ENCODE data around the gene EFR3B. TPM values are rescaled to one million over a fixed set of nuclear protein-coding genes. Genes with fewer than 3 reads are reported as not detected.

EFR3B gene
- total and polyA plus RNA-seq, 2 of the 4 experiments (the other 2 are of a cell fraction): 0.38 to 0.90 TPM

- no peak for TF ChIP-seq NFE2L2 (IDR thresholded peaks at IDR 0.05; ENCODE audit: low read depth, low read length)
- TF ChIP-seq CEBPB (IDR thresholded peaks at IDR 0.05; ENCODE audit: low read depth, low read length): no peak
These were observed 3.1 kb downstream of the EFR3B start (continued) for GRCh38 chr2:25044990-25045389.

DNA sequence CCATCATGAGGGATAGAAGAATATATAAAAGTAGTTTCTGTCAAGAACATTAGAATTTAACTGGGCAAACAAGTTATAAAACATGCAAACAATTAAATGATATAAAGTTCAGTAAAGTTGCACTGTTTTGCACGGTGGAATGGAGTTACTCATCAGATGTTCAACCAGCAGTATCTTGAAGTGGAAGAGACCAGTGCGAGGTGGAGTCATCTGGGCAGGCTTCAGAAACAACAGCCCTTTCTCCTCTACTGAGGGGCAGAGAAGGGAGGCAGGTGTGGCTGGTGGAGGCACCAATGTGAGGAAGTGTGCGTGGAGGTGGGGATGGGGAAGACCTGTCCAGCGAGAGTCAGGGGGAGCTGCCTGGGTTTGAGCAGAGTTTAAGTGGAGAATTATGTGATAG, 7.5 kb downstream of the EFR3B start:
- Histone ChIP-seq H3K27me3 (ENCODE audit: control insufficient read depth, insufficient read depth, low read length) (no peaks in the 10 kb centered on the region; the same call in 1 of the 2 replicates), H3K18ac (ENCODE audit: low read depth, low read length) (no peak overlapping the region), H2BK15ac (ENCODE audit: low read depth, low read length) (no peak overlapping the region), H4K91ac (ENCODE audit: insufficient read depth, low read depth, low read length) (no peak overlapping the region), H3K56ac (ENCODE audit: extremely low read depth, insufficient read depth, low read length) (no peak overlapping the region), H3K9me1 (ENCODE audit: insufficient read depth, low read length) (no peaks in the 10 kb centered on the region), H2BK120ac (ENCODE audit: low read depth, low read length) (no peak overlapping the region), H4K20me1 (ENCODE audit: insufficient read depth, low read length) (no peaks in the 10 kb centered on the region), H3K36me3 (ENCODE audit: control insufficient read depth, insufficient read depth, low read length) (no peaks in the 10 kb centered on the region), H2BK20ac (ENCODE audit: low read depth, low read length) (no peak overlapping the region), H2BK5ac (ENCODE audit: low read depth, low read length, poor library complexity, severe bottlenecking) (no peak overlapping the region), H3K14ac (replicated peaks; ENCODE audit: low read depth, low read length) (no peak overlapping the region), H2AFZ (replicated peaks; ENCODE audit: low read length, poor library complexity) (no peak overlapping the region), H4K8ac (ENCODE audit: low read depth in 2 of 2, low read length in 2 of 2) (no peak overlapping the region), H3K9ac (ENCODE audit: low read depth, low read length) (no peak overlapping the region), H3K4me3 (ENCODE audit: insufficient read depth, low read depth, low read length) (no peak overlapping the region), H3K4ac (ENCODE audit: low read depth, low read length) (no peak overlapping the region), H2AK5ac (ENCODE audit: low read depth, low read length) (no peak overlapping the region), H3K4me2 (ENCODE audit: low read depth, low read length) (no peak overlapping the region), H3K9me3 (ENCODE audit: control insufficient read depth, insufficient read depth, low read length) (no peaks in the 10 kb centered on the region), H3K79me1 (ENCODE audit: low read depth in 1 of 2, low read length in 2 of 2) (no peaks in the 10 kb centered on the region), H3K4me1 (ENCODE audit: control insufficient read depth, insufficient read depth, low read length) (no peaks in the 10 kb centered on the region), H2AK9ac (replicated peaks; ENCODE audit: low read depth, low read length, poor library complexity) (no peak overlapping the region), H3K27ac (ENCODE audit: insufficient read depth, low read length) (no peak overlapping the region), H3K23ac (ENCODE audit: low read depth, low read length) (no peak overlapping the region), H4K5ac (ENCODE audit: low read depth, low read length) (no peak overlapping the region)
- dilution Hi-C loops (cut with HindIII; ENCODE audit: low sequenced_read_pairs, unreplicated experiment) (no loop called here), in situ Hi-C loops (cut with MboI; ENCODE audit: low sequenced_read_pairs) (no loop called here), intact Hi-C loops (cut with micrococcal nuclease) (no loop called here)
- POLR2A ChIA-PET (ENCODE audit: unreplicated experiment): no interaction called here
- TF ChIP-seq, protein P1, sequence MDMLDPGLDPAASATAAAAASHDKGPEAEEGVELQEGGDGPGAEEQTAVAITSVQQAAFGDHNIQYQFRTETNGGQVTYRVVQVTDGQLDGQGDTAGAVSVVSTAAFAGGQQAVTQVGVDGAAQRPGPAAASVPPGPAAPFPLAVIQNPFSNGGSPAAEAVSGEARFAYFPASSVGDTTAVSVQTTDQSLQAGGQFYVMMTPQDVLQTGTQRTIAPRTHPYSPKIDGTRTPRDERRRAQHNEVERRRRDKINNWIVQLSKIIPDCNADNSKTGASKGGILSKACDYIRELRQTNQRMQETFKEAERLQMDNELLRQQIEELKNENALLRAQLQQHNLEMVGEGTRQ (IDR thresholded peaks at IDR 0.05; ENCODE audit: low read depth, low read length): no peak
- TF ChIP-seq NFE2L2 (IDR thresholded peaks at IDR 0.05; ENCODE audit: low read depth, low read length): no peak
- no peak for TF ChIP-seq RCOR1 (IDR thresholded peaks at IDR 0.05; ENCODE audit: insufficient replicate concordance, low read length)
- TF ChIP-seq FOS (IDR thresholded peaks at IDR 0.05; ENCODE audit: low read depth, low read length): no peak
- no peak for TF ChIP-seq CEBPB (IDR thresholded peaks at IDR 0.05; ENCODE audit: low read depth, low read length)
- no peak for TF ChIP-seq MAZ (IDR thresholded peaks at IDR 0.05; ENCODE audit: borderline replicate concordance, low read depth, low read length)
- TF ChIP-seq, protein P2, sequence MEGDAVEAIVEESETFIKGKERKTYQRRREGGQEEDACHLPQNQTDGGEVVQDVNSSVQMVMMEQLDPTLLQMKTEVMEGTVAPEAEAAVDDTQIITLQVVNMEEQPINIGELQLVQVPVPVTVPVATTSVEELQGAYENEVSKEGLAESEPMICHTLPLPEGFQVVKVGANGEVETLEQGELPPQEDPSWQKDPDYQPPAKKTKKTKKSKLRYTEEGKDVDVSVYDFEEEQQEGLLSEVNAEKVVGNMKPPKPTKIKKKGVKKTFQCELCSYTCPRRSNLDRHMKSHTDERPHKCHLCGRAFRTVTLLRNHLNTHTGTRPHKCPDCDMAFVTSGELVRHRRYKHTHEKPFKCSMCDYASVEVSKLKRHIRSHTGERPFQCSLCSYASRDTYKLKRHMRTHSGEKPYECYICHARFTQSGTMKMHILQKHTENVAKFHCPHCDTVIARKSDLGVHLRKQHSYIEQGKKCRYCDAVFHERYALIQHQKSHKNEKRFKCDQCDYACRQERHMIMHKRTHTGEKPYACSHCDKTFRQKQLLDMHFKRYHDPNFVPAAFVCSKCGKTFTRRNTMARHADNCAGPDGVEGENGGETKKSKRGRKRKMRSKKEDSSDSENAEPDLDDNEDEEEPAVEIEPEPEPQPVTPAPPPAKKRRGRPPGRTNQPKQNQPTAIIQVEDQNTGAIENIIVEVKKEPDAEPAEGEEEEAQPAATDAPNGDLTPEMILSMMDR (conservative IDR thresholded peaks at IDR 0.05; ENCODE audit: low read depth, low read length): no peak
- TF ChIP-seq, protein P3, sequence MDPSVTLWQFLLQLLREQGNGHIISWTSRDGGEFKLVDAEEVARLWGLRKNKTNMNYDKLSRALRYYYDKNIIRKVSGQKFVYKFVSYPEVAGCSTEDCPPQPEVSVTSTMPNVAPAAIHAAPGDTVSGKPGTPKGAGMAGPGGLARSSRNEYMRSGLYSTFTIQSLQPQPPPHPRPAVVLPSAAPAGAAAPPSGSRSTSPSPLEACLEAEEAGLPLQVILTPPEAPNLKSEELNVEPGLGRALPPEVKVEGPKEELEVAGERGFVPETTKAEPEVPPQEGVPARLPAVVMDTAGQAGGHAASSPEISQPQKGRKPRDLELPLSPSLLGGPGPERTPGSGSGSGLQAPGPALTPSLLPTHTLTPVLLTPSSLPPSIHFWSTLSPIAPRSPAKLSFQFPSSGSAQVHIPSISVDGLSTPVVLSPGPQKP (IDR thresholded peaks at IDR 0.05; ENCODE audit: borderline replicate concordance, low read depth, low read length): no peak
- TF ChIP-seq CHD1 (IDR thresholded peaks at IDR 0.05; ENCODE audit: low read depth, low read length): no peak
- TF ChIP-seq MAFK (IDR thresholded peaks at IDR 0.05; ENCODE audit: low read depth, low read length): no peak
- TF ChIP-seq MXI1 (IDR thresholded peaks at IDR 0.05; ENCODE audit: borderline replicate concordance, low read depth, low read length): no peak
- no peak for TF ChIP-seq RFX5 (IDR thresholded peaks at IDR 0.05; ENCODE audit: low read depth, low read length)
- BruUV-seq (replicated peaks): no TSS peak
- DNase-seq (no peak), ATAC-seq (ENCODE audit: low read depth) (no peak)
- WGBS, 2 experiments (ENCODE audit: extremely low coverage in 2 of 2, insufficient read length in 1 of 2): no CpG with 5 or more reads among the region's 4 CpGs
- CTCF ChIA-PET: no interaction called here

All from IMR-90 (cell line).